HFF-Myc (cell line): ENCODE data around the gene SPECC1.

Experiments used
- DNase-seq: peaks from one replicate; pipeline ENCODE4 v3.0.0-alpha.2; 2011; ENCODE audit warnings: low read depth; ENCODE audit errors: extremely low read depth
- H3K4me3 ChIP-seq: replicated peaks from 2 replicates; pipeline ENCODE4 v1.5.1; 2011; ENCODE audit warnings: low read depth, mild to moderate bottlenecking, control low read depth, low read length
- CTCF ChIP-seq: IDR thresholded peaks from 2 replicates; pipeline ENCODE4 v1.5.1; 2012; ENCODE audit warnings: mild to moderate bottlenecking, low read depth, low read length, control low read depth; ENCODE audit errors: missing control alignments

Gene SPECC1

GRCh38 chr17:20302246-20302917, 293.2 kb downstream of the SPECC1 start:
- no peak overlapping the region for H3K4me3 ChIP-seq
- no peak for TF ChIP-seq CTCF
- no peak for DNase-seq

GRCh38 chr17:20304961-20305360, 295.8 kb downstream of the SPECC1 start:
- TF ChIP-seq CTCF = no peak
- no peak for DNase-seq
- H3K4me3 ChIP-seq = no peak overlapping the region

GRCh38 chr17:20306924-20307323, 297.8 kb downstream of the SPECC1 start:
- no peak for DNase-seq
- TF ChIP-seq CTCF = no peak
- no peak overlapping the region for H3K4me3 ChIP-seq

GRCh38 chr17:20307326-20307910, 298.3 kb downstream of the SPECC1 start:
- TF ChIP-seq CTCF = no peak
- no peak for DNase-seq
- H3K4me3 ChIP-seq = no peak overlapping the region

GRCh38 chr17:20310481-20310880, 301.3 kb downstream of the SPECC1 start:
- H3K4me3 ChIP-seq = no peak overlapping the region
- no peak for DNase-seq
- no peak for TF ChIP-seq CTCF

GRCh38 chr17:20313306-20313705, 304.1 kb downstream of the SPECC1 start:
- H3K4me3 ChIP-seq = no peak overlapping the region
- TF ChIP-seq CTCF = no peak
- DNase-seq = no peak
